Karpas-422 (cell line): Measurements from ENCODE around the gene CLK2. TPM values are rescaled to one million over a fixed set of nuclear protein-coding genes. Genes with fewer than 3 reads are reported as not detected.
A peak's percentile ranks its signal among the peaks of the same experiment; 100 is the strongest.
"Not testable (repeated sequence)": the region's sequence is repeated elsewhere in the genome, so short reads cannot be mapped to it uniquely, and the experiment has no call there.

Experiments used
- DNase-seq: peaks from one replicate; pipeline ENCODE4 v3.0.0-alpha.2; 2015
- H2AFZ ChIP-seq: fragments of 200-600 bp; sonication (generic); 2 replicates; pipeline ENCODE4 v1.6.1; 2014; ENCODE audit warnings: antibody characterized with exemption, low read length, mixed read lengths
- H3K27ac ChIP-seq: fragments of 200-600 bp; sonication (generic); 2 replicates; pipeline ENCODE4 v1.5.1; 2014; ENCODE audit warnings: mild to moderate bottlenecking, low read length, moderate library complexity
- H3K27me3 ChIP-seq: fragments of 200-600 bp; sonication (generic); 2 replicates; pipeline ENCODE4 v1.6.1; 2014; ENCODE audit warnings: low read length, mixed read lengths
- H3K36me3 ChIP-seq: fragments of 200-600 bp; sonication (generic); 2 replicates; pipeline ENCODE4 v1.6.1; 2014; ENCODE audit warnings: low read length, mixed read lengths; ENCODE audit not compliant: insufficient read depth
- H3K4me1 ChIP-seq: fragments of 200-600 bp; sonication (generic); 2 replicates; pipeline ENCODE4 v1.6.1; 2014; ENCODE audit warnings: mild to moderate bottlenecking, low read length, mixed read lengths
- H3K4me2 ChIP-seq: fragments of 200-600 bp; sonication (generic); 2 replicates; pipeline ENCODE4 v1.6.1; 2014; ENCODE audit warnings: low read length, low read depth, mild to moderate bottlenecking; ENCODE audit not compliant: poor library complexity, severe bottlenecking
- H3K4me3 ChIP-seq: fragments of 200-600 bp; sonication (generic); 2 replicates; pipeline ENCODE4 v1.5.1; 2014; ENCODE audit warnings: mild to moderate bottlenecking, antibody characterized with exemption, low read length, mixed read lengths
- H3K79me2 ChIP-seq: fragments of 200-600 bp; sonication (generic); 2 replicates; pipeline ENCODE4 v1.6.1; 2014; ENCODE audit warnings: mild to moderate bottlenecking, low read length, mixed read lengths
- H3K9ac ChIP-seq: fragments of 200-600 bp; sonication (generic); 2 replicates; pipeline ENCODE4 v1.6.0; 2014; ENCODE audit warnings: low read length
- H3K9me2 ChIP-seq: fragments of 200-600 bp; sonication (generic), shearing (Covaris generic); replicated peaks from 2 replicates; pipeline ENCODE4 v1.6.0; 2014; ENCODE audit warnings: mild to moderate bottlenecking, low read length, moderate library complexity; ENCODE audit not compliant: insufficient read depth
- H3K9me3 ChIP-seq: fragments of 300-700, 200-600 bp; sonication (generic); 2 replicates; pipeline ENCODE4 v1.6.1; 2014; ENCODE audit warnings: low read length, mixed read lengths
- H4K20me1 ChIP-seq: fragments of 200-600 bp; sonication (generic); 2 replicates; pipeline ENCODE4 v1.6.1; 2014; ENCODE audit warnings: mild to moderate bottlenecking, antibody characterized with exemption, low read length, low read depth; ENCODE audit not compliant: insufficient read depth
- total RNA-seq: library from RNA; depleted of rRNA; stranded (reverse); fragments of >200 nt; shearing (Covaris generic); gene quantifications from 2 replicates; pipeline ENCODE4 v1.2.3, GENCODE V29; 2014; ENCODE audit warnings: low replicate concordance

The CLK2 gene
- total RNA-seq, 1 experiment from 2014 or later, result 78.7 TPM

GRCh38 chr1:155226910-155227260 lies 46.4 kb downstream of the CLK2 start:
- Histone ChIP-seq H3K27me3 (no peaks in the 10 kb centered on the region), H3K4me1 (peaks cover 49% of the 10 kb centered on the region), H3K79me2 (peaks cover 18% of the 10 kb centered on the region), H3K9me2 (no peaks in the 10 kb centered on the region), H3K36me3 (no peaks in the 10 kb centered on the region), H3K4me2 (peak overlapping the region; percentile 95), H4K20me1 (no peaks in the 10 kb centered on the region), H3K27ac (peak overlapping the region; percentile 92), H3K9me3 (no peaks in the 10 kb centered on the region), H3K9ac (peak overlapping the region; percentile 93), H3K4me3 (peak overlapping the region; percentile 85), H2AFZ (no peak overlapping the region)
- DNase-seq, result peak; percentile 79

- Histone ChIP-seq H3K27me3 (no peaks in the 10 kb centered on the region), H3K4me2 (peak overlapping the region; percentile 95), H3K4me3 (peak overlapping the region; percentile 85), H3K36me3 (no peaks in the 10 kb centered on the region), H3K9me3 (no peaks in the 10 kb centered on the region), H3K79me2 (peaks cover 18% of the 10 kb centered on the region), H2AFZ (no peak overlapping the region), H3K9me2 (no peaks in the 10 kb centered on the region), H3K9ac (peak overlapping the region; percentile 93), H3K4me1 (peaks cover 49% of the 10 kb centered on the region), H3K27ac (peak overlapping the region; percentile 92), H4K20me1 (no peaks in the 10 kb centered on the region)
- peak; percentile 94 for DNase-seq
Measured at GRCh38 chr1:155226188-155226909, 47.0 kb downstream of the CLK2 start.

- not testable (repeated sequence) for H3K27me3 ChIP-seq, H3K36me3 ChIP-seq, H2AFZ ChIP-seq, H3K9me2 ChIP-seq, DNase-seq, H4K20me1 ChIP-seq, H3K9me3 ChIP-seq
- H3K4me2 ChIP-seq, result peak overlapping the region; percentile 95
- H3K9ac ChIP-seq, result peak overlapping the region; percentile 93
- peaks cover 49% of the 10 kb centered on the region for H3K4me1 ChIP-seq
- H3K27ac ChIP-seq, result peak overlapping the region; percentile 92
- peaks cover 18% of the 10 kb centered on the region for H3K79me2 ChIP-seq
- H3K4me3 ChIP-seq, result peak overlapping the region; percentile 85; the same call in 1 of the 2 replicates
Measured at GRCh38 chr1:155225404-155225759, 47.9 kb downstream of the CLK2 start.

- peak; percentile 72 for DNase-seq
- H3K4me2 ChIP-seq, result peak overlapping the region; percentile 95
- H3K9me3 ChIP-seq, result no peaks in the 10 kb centered on the region
- no peaks in the 10 kb centered on the region for H3K36me3 ChIP-seq
- peak overlapping the region; percentile 92 for H3K27ac ChIP-seq
- H3K4me3 ChIP-seq, result peak overlapping the region; percentile 33; the same call in 1 of the 2 replicates
- H3K4me1 ChIP-seq, result peaks cover 50% of the 10 kb centered on the region
- no peak overlapping the region for H2AFZ ChIP-seq
- peaks cover 18% of the 10 kb centered on the region for H3K79me2 ChIP-seq
- no peaks in the 10 kb centered on the region for H4K20me1 ChIP-seq
- no peaks in the 10 kb centered on the region for H3K27me3 ChIP-seq
- H3K9ac ChIP-seq, result peak overlapping the region; percentile 40
- H3K9me2 ChIP-seq, result no peaks in the 10 kb centered on the region
Measured at GRCh38 chr1:155223047-155223446, 50.3 kb downstream of the CLK2 start.

GRCh38 chr1:155220211-155220965 lies 52.9 kb downstream of the CLK2 start:
- H3K27me3 ChIP-seq, H3K9me3 ChIP-seq, H3K79me2 ChIP-seq, H3K9me2 ChIP-seq, H3K9ac ChIP-seq, H3K27ac ChIP-seq, H3K4me3 ChIP-seq, H2AFZ ChIP-seq, H4K20me1 ChIP-seq, DNase-seq, H3K36me3 ChIP-seq, H3K4me2 ChIP-seq: not testable (repeated sequence)
- peaks cover 34% of the 10 kb centered on the region for H3K4me1 ChIP-seq

- Histone ChIP-seq H3K79me2 (no peaks in the 10 kb centered on the region), H3K4me1 (peaks cover 26% of the 10 kb centered on the region), H3K27ac (no peak overlapping the region)
Measured at GRCh38 chr1:155219592-155220031, 53.7 kb downstream of the CLK2 start.

GRCh38 chr1:155218854-155219591 lies 54.3 kb downstream of the CLK2 start:
- no peaks in the 10 kb centered on the region for H4K20me1 ChIP-seq
- no peak overlapping the region for H3K4me2 ChIP-seq
- H3K4me3 ChIP-seq, result no peak overlapping the region

More at GRCh38 chr1:155219592-155220031, 53.7 kb downstream of the CLK2 start:
- H3K27me3 ChIP-seq, result no peaks in the 10 kb centered on the region
- H3K9ac ChIP-seq, result no peak overlapping the region
- no peak overlapping the region for H3K4me2 ChIP-seq
- H3K9me2 ChIP-seq, result no peaks in the 10 kb centered on the region
- peak; percentile 61 for DNase-seq
- 0 out of 2 replicates have a peak overlapping the region, but pooled peaks have one; percentile 19 for H2AFZ ChIP-seq
- H3K4me3 ChIP-seq, result no peak overlapping the region
- H4K20me1 ChIP-seq, result no peaks in the 10 kb centered on the region
- no peaks in the 10 kb centered on the region for H3K36me3 ChIP-seq
- no peaks in the 10 kb centered on the region for H3K9me3 ChIP-seq

GRCh38 chr1:155214702-155215101 lies 58.6 kb downstream of the CLK2 start:
- not testable (repeated sequence) for H3K4me2 ChIP-seq, H3K79me2 ChIP-seq, H4K20me1 ChIP-seq, H3K9ac ChIP-seq, H3K27ac ChIP-seq, DNase-seq, H3K36me3 ChIP-seq, H3K4me3 ChIP-seq, H3K27me3 ChIP-seq, H3K9me3 ChIP-seq, H2AFZ ChIP-seq, H3K9me2 ChIP-seq
- H3K4me1 ChIP-seq, result peaks cover 14% of the 10 kb centered on the region

More at GRCh38 chr1:155218854-155219591, 54.3 kb downstream of the CLK2 start:
- Histone ChIP-seq H3K27ac (no peak overlapping the region), H3K9me3 (no peaks in the 10 kb centered on the region), H3K9me2 (no peaks in the 10 kb centered on the region), H3K4me1 (peaks cover 20% of the 10 kb centered on the region), H3K36me3 (no peaks in the 10 kb centered on the region), H2AFZ (0 out of 2 replicates have a peak overlapping the region, but pooled peaks have one; percentile 19), H3K27me3 (no peaks in the 10 kb centered on the region), H3K9ac (no peak overlapping the region), H3K79me2 (no peaks in the 10 kb centered on the region)
- DNase-seq, result peak; percentile 76
